Prostate gland (tissue), 1 donor: ENCODE data around the gene CLEC3A.

ENCODE experiments used
- POLR2A ChIP-seq: fragments of 450-650 bp; IDR thresholded peaks from one replicate; pipeline ENCODE4 v1.6.1; 2016; ENCODE audit warnings: antibody characterized with exemption, mild to moderate bottlenecking
- POLR2AphosphoS5 ChIP-seq: sonication (generic); formaldehyde crosslinking; IDR thresholded peaks from one replicate; pipeline ENCODE4 v1.6.1; 2017; ENCODE audit warnings: antibody characterized with exemption

- TF ChIP-seq POLR2AphosphoS5, result no peak
- TF ChIP-seq POLR2A, result no peak
These were observed 16.5 kb upstream of the CLEC3A start for GRCh38 chr16:78005881-78006280.
